ENCODE results near the gene PDZD4. TPM values are rescaled to one million over a fixed set of nuclear protein-coding genes. Genes with fewer than 3 reads are reported as not detected.

PDZD4 gene
- total and polyA plus RNA-seq, 10 of the 15 experiments (the other 5 are each of a cell fraction or from before 2014, with no cell fraction given): 0.01 to 0.15 (median 0.04) TPM; not detected in 6

DNA sequence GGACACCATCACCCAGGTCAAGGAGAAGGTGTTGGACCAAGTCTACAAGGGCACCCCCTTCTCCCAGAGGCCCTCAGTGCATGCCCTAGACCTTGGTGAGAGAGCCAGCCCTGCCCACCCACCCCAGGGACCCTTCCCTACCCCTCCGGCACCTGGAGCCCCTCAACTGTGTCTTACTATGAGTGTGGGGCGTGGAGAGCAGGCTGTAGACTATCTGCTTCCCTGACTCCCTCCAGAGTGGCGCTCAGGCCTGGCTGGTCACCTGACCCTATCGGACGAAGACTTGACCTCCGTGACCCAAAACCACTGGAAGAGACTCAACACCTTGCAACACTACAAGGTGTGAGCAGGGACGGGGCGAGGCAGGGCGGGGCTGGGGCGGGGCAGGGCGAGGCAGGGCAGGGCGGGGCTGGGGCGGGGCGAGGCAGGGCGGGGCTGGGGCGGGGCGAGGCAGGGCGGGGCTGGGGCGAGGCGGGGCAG, 54.2 kb downstream of the PDZD4 start:
- H3K27me3 ChIP-seq (replicated peaks in 1 of 2; ENCODE audit: control insufficient read depth in 2 of 2, insufficient read depth in 2 of 2, low read length in 1 of 2): no peaks in the 10 kb centered on the region
- 46% methylated on average over 15 of the region's 20 CpGs for WGBS (ENCODE audit: insufficient coverage, insufficient replicate concordance, low lambda C conversion rate, missing lambda C conversion rate)
- no peaks in the 10 kb centered on the region; the same call in 2 of the 3 replicates for H3K9me3 ChIP-seq (replicated peaks; ENCODE audit: control insufficient read depth, insufficient read depth, low read length)
- H3K36me3 ChIP-seq (ENCODE audit: control insufficient read depth in 2 of 2, insufficient read depth in 2 of 2, low read length in 1 of 2): no peaks in the 10 kb centered on the region
- no peaks in the 10 kb centered on the region for H3K79me2 ChIP-seq (ENCODE audit: control insufficient read depth, insufficient read depth, low read length)
- no peaks in the 10 kb centered on the region for H4K20me1 ChIP-seq (ENCODE audit: control insufficient read depth, insufficient read depth)
- no peak for DNase-seq (ENCODE audit: low read depth, low spot score)
- no peak overlapping the region for H2AFZ ChIP-seq (ENCODE audit: control insufficient read depth, low read depth, low read length)
- TF ChIP-seq BCL11A (IDR thresholded peaks at IDR 0.05; ENCODE audit: low read depth, low read length): no peak
- POLR2A ChIA-PET: no interaction called here
- RAD21 ChIA-PET (ENCODE audit: unreplicated experiment): no interaction called here
- SMC1A ChIA-PET (ENCODE audit: uncharacterized antibody, unreplicated experiment): no interaction called here
- no peak overlapping the region for H3K27ac ChIP-seq (ENCODE audit: control insufficient read depth, insufficient read depth)
- no TSS peak for BruUV-seq (replicated peaks)
- H3K4me3 ChIP-seq: no peak overlapping the region
- no peaks in the 10 kb centered on the region for H3K4me1 ChIP-seq (ENCODE audit: control insufficient read depth, insufficient read depth, low read length)
- no peak for FAIRE-seq
- no peak overlapping the region for H3K4me2 ChIP-seq (ENCODE audit: control insufficient read depth, insufficient read depth)
- H3K9ac ChIP-seq (ENCODE audit: control insufficient read depth, insufficient read depth, low read length): no peak overlapping the region
- no peak for ATAC-seq
- intact Hi-C loops (cut with micrococcal nuclease; ENCODE audit: unreplicated experiment) (no loop called here), in situ Hi-C loops (cut with MboI) (no loop called here)
- CTCF ChIA-PET: no interaction called here

DNA sequence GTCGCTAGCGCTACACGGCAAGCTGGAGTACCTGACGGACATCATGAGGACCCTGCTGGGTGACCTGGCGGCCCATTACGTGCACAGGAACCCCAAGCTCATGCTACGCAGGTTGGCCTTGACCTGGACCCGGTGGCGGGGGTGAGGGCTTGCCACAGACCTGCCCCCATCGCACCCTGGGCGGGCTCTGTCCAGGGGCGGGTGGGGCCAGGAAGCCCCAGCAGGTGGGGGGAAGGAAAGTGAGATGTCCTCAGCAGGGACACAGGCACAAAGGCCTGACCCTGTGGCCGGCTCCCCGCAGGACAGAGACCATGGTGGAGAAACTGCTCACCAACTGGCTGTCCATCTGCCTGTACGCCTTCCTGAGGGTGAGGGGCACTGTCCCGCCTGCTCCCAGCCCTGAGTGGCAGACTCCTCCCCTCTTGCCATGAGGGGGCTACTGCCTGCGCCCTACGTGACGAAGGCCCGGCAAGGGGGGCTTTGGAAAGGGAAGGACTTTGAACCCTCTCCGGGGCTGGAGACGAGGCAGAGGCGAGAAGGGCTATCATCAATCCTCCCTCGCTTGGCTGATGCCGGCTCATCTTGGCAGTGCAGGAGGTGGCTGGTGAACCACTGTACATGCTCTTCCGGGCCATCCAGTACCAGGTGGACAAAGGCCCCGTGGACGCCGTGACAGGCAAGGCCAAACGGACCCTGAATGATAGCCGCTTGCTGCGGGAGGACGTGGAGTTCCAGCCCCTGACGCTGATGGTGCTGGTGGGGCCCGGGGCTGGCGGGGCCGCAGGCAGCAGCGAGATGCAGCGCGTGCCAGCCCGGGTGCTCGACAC, 54.8 kb downstream of the PDZD4 start:
- TF ChIP-seq, protein P1, sequence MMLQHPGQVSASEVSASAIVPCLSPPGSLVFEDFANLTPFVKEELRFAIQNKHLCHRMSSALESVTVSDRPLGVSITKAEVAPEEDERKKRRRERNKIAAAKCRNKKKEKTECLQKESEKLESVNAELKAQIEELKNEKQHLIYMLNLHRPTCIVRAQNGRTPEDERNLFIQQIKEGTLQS (IDR thresholded peaks at IDR 0.05; ENCODE audit: borderline replicate concordance, extremely low read depth, low read depth, low read length): no peak
- TF ChIP-seq, protein P2, sequence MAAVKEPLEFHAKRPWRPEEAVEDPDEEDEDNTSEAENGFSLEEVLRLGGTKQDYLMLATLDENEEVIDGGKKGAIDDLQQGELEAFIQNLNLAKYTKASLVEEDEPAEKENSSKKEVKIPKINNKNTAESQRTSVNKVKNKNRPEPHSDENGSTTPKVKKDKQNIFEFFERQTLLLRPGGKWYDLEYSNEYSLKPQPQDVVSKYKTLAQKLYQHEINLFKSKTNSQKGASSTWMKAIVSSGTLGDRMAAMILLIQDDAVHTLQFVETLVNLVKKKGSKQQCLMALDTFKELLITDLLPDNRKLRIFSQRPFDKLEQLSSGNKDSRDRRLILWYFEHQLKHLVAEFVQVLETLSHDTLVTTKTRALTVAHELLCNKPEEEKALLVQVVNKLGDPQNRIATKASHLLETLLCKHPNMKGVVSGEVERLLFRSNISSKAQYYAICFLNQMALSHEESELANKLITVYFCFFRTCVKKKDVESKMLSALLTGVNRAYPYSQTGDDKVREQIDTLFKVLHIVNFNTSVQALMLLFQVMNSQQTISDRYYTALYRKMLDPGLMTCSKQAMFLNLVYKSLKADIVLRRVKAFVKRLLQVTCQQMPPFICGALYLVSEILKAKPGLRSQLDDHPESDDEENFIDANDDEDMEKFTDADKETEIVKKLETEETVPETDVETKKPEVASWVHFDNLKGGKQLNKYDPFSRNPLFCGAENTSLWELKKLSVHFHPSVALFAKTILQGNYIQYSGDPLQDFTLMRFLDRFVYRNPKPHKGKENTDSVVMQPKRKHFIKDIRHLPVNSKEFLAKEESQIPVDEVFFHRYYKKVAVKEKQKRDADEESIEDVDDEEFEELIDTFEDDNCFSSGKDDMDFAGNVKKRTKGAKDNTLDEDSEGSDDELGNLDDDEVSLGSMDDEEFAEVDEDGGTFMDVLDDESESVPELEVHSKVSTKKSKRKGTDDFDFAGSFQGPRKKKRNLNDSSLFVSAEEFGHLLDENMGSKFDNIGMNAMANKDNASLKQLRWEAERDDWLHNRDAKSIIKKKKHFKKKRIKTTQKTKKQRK (IDR thresholded peaks at IDR 0.05; ENCODE audit: low read depth, low read length): no peak
- FAIRE-seq (no peak), ATAC-seq (no peak), DNase-seq (ENCODE audit: low read depth, low spot score) (no peak)
- Histone ChIP-seq H2AFZ (ENCODE audit: control insufficient read depth, low read depth, low read length) (no peak overlapping the region), H4K20me1 (ENCODE audit: control insufficient read depth, insufficient read depth) (no peaks in the 10 kb centered on the region), H3K4me1 (ENCODE audit: control insufficient read depth, insufficient read depth, low read length) (no peaks in the 10 kb centered on the region), H3K27ac (ENCODE audit: control insufficient read depth, insufficient read depth) (no peak overlapping the region), H3K36me3 (ENCODE audit: control insufficient read depth in 2 of 2, insufficient read depth in 2 of 2, low read length in 1 of 2) (no peaks in the 10 kb centered on the region), H3K79me2 (ENCODE audit: control insufficient read depth, insufficient read depth, low read length) (no peaks in the 10 kb centered on the region), H3K9ac (ENCODE audit: control insufficient read depth, insufficient read depth, low read length) (no peak overlapping the region), H3K27me3 (replicated peaks in 1 of 2; ENCODE audit: control insufficient read depth in 2 of 2, insufficient read depth in 2 of 2, low read length in 1 of 2) (no peaks in the 10 kb centered on the region), H3K4me2 (ENCODE audit: control insufficient read depth, insufficient read depth) (no peak overlapping the region), H3K4me3 (no peak overlapping the region), H3K9me3 (replicated peaks; ENCODE audit: control insufficient read depth, insufficient read depth, low read length) (no peaks in the 10 kb centered on the region; the same call in 2 of the 3 replicates)
- POLR2A ChIA-PET: no interaction called here
- in situ Hi-C loops (cut with MboI): no loop called here
- WGBS (ENCODE audit: insufficient coverage, insufficient replicate concordance, low lambda C conversion rate, missing lambda C conversion rate): 82% methylated on average over 37 of the region's 42 CpGs
- RAD21 ChIA-PET (ENCODE audit: unreplicated experiment): no interaction called here
- intact Hi-C loops (cut with micrococcal nuclease; ENCODE audit: unreplicated experiment): no loop called here
- CTCF ChIA-PET: no interaction called here
- BruUV-seq (replicated peaks): no TSS peak
- SMC1A ChIA-PET (ENCODE audit: uncharacterized antibody, unreplicated experiment): no interaction called here

Measured in GM12878 (cell line).